OCI-LY3 (cell line): Measurements from ENCODE around the gene SH3PXD2B.

ENCODE experiments used
- EZH2phosphoT487 ChIP-seq: fragments of 200-600 bp; shearing (Covaris generic); IDR thresholded peaks from 2 replicates; pipeline ENCODE4 v1.6.1; 2018; ENCODE audit warnings: antibody characterized with exemption, mixed run types, low read depth
- TF ChIP-seq, protein P1 (sequence below): fragments of 200-600, 300-600 bp; sonication (generic); IDR thresholded peaks from 2 replicates; pipeline ENCODE4 v1.5.1; 2014; ENCODE audit warnings: antibody characterized with exemption, low read length, low read depth

- TF ChIP-seq, protein P1, sequence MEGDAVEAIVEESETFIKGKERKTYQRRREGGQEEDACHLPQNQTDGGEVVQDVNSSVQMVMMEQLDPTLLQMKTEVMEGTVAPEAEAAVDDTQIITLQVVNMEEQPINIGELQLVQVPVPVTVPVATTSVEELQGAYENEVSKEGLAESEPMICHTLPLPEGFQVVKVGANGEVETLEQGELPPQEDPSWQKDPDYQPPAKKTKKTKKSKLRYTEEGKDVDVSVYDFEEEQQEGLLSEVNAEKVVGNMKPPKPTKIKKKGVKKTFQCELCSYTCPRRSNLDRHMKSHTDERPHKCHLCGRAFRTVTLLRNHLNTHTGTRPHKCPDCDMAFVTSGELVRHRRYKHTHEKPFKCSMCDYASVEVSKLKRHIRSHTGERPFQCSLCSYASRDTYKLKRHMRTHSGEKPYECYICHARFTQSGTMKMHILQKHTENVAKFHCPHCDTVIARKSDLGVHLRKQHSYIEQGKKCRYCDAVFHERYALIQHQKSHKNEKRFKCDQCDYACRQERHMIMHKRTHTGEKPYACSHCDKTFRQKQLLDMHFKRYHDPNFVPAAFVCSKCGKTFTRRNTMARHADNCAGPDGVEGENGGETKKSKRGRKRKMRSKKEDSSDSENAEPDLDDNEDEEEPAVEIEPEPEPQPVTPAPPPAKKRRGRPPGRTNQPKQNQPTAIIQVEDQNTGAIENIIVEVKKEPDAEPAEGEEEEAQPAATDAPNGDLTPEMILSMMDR = no peak
- no peak for TF ChIP-seq EZH2phosphoT487
These were observed 35.2 kb downstream of the SH3PXD2B start for GRCh38 chr5:172418862-172419814.
